PC-3 (cell line): Measurements from ENCODE around the gene PGC. TPM values are rescaled to one million over a fixed set of nuclear protein-coding genes. Genes with fewer than 3 reads are reported as not detected.

ENCODE experiments used
- ATAC-seq: fragments of 200-7000 bp; cut with Tn5 transposase; 2 replicates; pipeline ENCODE4 v1.9.1; 2020; ENCODE audit warnings: mild to moderate bottlenecking, moderate library complexity
- BruUV-seq: library from RNA; stranded (reverse); fragments of 400-500 nt; replicated peaks from 2 replicates; lab custom pipeline; 2021; lab: Mats Ljungman, UMichigan
- CTCF ChIA-PET: fragments of 300-600 bp; sonication (Branson Sonifier 250); formaldehyde crosslinking; loops from one replicate; lab custom pipeline; 2022; ENCODE audit warnings: antibody characterized with exemption; lab: Charles Lee
- POLR2A ChIA-PET: fragments of 300-600 bp; sonication (Branson Sonifier 250); formaldehyde crosslinking; loops from one replicate; lab custom pipeline; 2022; ENCODE audit warnings: antibody characterized with exemption; ENCODE audit not compliant: unreplicated experiment; lab: Charles Lee
- DNase-seq: peaks from one replicate; pipeline ENCODE4 v3.0.0-alpha.2; 2015
- H2AFZ ChIP-seq: fragments of 300-600 bp; sonication (generic); 2 replicates; pipeline ENCODE4 v1.6.0; 2016; ENCODE audit warnings: antibody characterized with exemption, low read length
- H3F3A ChIP-seq: fragments of 300-600 bp; sonication (generic); one replicate; pipeline ENCODE4 v1.6.0; 2017; ENCODE audit warnings: antibody characterized with exemption, low read length, control low read depth, mild to moderate bottlenecking; ENCODE audit not compliant: unreplicated experiment
- H3K27ac ChIP-seq: fragments of 300-600 bp; sonication (generic); 2 replicates; pipeline ENCODE4 v1.5.1; 2016; ENCODE audit warnings: mild to moderate bottlenecking, low read length
- H3K27me3 ChIP-seq: fragments of 300-600 bp; sonication (generic); 2 replicates; pipeline ENCODE4 v1.6.1; 2016; ENCODE audit warnings: low read length, mixed read lengths
- H3K36me3 ChIP-seq: fragments of 300-600 bp; sonication (generic); 2 replicates; pipeline ENCODE4 v1.6.1; 2016; ENCODE audit warnings: low read depth, mixed run types, low read length, mixed read lengths
- H3K4me1 ChIP-seq: fragments of 300-600 bp; sonication (generic); 2 replicates; pipeline ENCODE4 v1.5.1; 2016; ENCODE audit warnings: low read length; ENCODE audit not compliant: insufficient read depth
- H3K4me2 ChIP-seq: fragments of 300-600 bp; sonication (generic); 2 replicates; pipeline ENCODE4 v1.6.0; 2016; ENCODE audit warnings: low read length
- H3K4me3 ChIP-seq: fragments of 300-600 bp; sonication (generic); 2 replicates; pipeline ENCODE4 v1.5.1; 2016; ENCODE audit warnings: mild to moderate bottlenecking, low read length, mixed read lengths
- H3K79me2 ChIP-seq: fragments of 300-600 bp; sonication (generic); 2 replicates; pipeline ENCODE4 v1.6.1; 2017; ENCODE audit warnings: low read length, mixed read lengths
- H3K9ac ChIP-seq: fragments of 300-600 bp; sonication (generic); 2 replicates; pipeline ENCODE4 v1.6.0; 2016; ENCODE audit warnings: mild to moderate bottlenecking, low read length
- H3K9me2 ChIP-seq: fragments of 300-600 bp; sonication (generic); replicated peaks from 2 replicates; pipeline ENCODE4 v1.6.1; 2016; ENCODE audit warnings: mixed run types, low read length, mixed read lengths
- H3K9me3 ChIP-seq: fragments of 300-600 bp; sonication (generic); 2 replicates; pipeline ENCODE4 v1.6.1; 2016; ENCODE audit warnings: low read length, mixed read lengths
- H4K20me1 ChIP-seq: fragments of 300-600 bp; sonication (generic); 2 replicates; pipeline ENCODE4 v1.6.1; 2016; ENCODE audit warnings: low read length, mixed read lengths
- EZH2 ChIP-seq: fragments of 300-600 bp; sonication (generic); IDR thresholded peaks from one replicate; pipeline ENCODE4 v1.6.1; 2017; ENCODE audit warnings: antibody characterized with exemption, mild to moderate bottlenecking, low read length; ENCODE audit not compliant: unreplicated experiment
- EZH2phosphoT487 ChIP-seq: fragments of 300-600 bp; sonication (generic); IDR thresholded peaks from 2 replicates; pipeline ENCODE4 v1.6.1; 2018; ENCODE audit warnings: mild to moderate bottlenecking, antibody characterized with exemption, low read length, borderline replicate concordance
- intact Hi-C: fragments of 100-400 bp; cut with micrococcal nuclease; formaldehyde crosslinking; loops from 2 replicates; pipeline ENCODE4 v1.9.0; 2023
- total RNA-seq: library from RNA; depleted of rRNA; stranded (reverse); fragments of >200 nt; gene quantifications from 2 replicates; pipeline ENCODE4 v1.2.3, GENCODE V29; 2014
- TF ChIP-seq, protein P1 (sequence below): fragments of 300-600 bp; sonication (generic); conservative IDR thresholded peaks from 2 replicates; pipeline ENCODE4 v1.5.1; 2017; ENCODE audit warnings: antibody characterized with exemption, low read depth, mild to moderate bottlenecking, low read length

The PGC gene
- total RNA-seq, 1 experiment from 2014 or later, result not detected

DNA sequence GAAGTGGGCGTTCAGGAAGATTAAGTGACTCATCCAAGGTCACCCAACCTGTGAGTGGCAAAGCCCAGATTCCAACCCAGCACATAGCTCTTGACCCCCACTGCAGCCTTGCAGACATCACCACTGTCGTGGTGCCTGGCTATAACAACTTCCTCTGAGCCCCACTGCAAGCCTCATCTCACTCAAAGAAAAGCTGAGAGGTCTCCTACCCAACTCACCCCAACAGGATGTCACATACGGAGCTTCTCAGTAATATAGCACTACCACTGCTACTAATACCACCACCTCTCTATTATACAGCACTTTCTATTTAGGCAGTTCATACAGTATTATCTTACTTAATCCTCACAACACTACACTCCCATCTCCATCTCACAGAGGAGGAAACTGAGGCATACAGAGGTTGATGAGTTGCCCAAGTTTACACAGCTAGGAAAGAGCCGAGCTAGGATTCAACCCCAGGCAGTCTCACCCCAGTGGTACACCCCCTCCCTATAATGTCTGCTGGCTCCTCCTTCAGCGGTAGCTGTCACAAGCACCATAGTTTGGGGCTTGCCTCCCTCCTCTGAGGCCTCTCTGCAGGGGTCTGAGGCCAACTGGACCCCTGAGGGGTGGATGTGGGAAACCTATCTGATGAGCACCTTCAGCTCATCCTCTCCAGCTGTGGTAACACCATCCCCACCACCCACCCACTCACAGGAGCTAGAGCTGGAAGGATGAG, 31.2 kb downstream of the PGC start:
- no peak overlapping the region for H3K9ac ChIP-seq
- H3K27ac ChIP-seq, result no peak overlapping the region
- no peaks in the 10 kb centered on the region for H3F3A ChIP-seq
- no peak for DNase-seq
- no peaks in the 10 kb centered on the region for H4K20me1 ChIP-seq
- H3K4me1 ChIP-seq, result peaks cover 22% of the 10 kb centered on the region
- H3K9me2 ChIP-seq, result no peaks in the 10 kb centered on the region
- POLR2A ChIA-PET, result no interaction called here
- H3K9me3 ChIP-seq, result no peaks in the 10 kb centered on the region
- H3K4me2 ChIP-seq, result no peak overlapping the region
- no peaks in the 10 kb centered on the region for H3K27me3 ChIP-seq
- no peak overlapping the region for H3K4me3 ChIP-seq
- no peak for ATAC-seq
- CTCF ChIA-PET, result no interaction called here
- no peak overlapping the region for H2AFZ ChIP-seq
- intact Hi-C loops, result no loop called here
- no peaks in the 10 kb centered on the region for H3K79me2 ChIP-seq
- no TSS peak for BruUV-seq
- H3K36me3 ChIP-seq, result no peaks in the 10 kb centered on the region
- TF ChIP-seq EZH2phosphoT487, result no peak
- TF ChIP-seq, protein P1, sequence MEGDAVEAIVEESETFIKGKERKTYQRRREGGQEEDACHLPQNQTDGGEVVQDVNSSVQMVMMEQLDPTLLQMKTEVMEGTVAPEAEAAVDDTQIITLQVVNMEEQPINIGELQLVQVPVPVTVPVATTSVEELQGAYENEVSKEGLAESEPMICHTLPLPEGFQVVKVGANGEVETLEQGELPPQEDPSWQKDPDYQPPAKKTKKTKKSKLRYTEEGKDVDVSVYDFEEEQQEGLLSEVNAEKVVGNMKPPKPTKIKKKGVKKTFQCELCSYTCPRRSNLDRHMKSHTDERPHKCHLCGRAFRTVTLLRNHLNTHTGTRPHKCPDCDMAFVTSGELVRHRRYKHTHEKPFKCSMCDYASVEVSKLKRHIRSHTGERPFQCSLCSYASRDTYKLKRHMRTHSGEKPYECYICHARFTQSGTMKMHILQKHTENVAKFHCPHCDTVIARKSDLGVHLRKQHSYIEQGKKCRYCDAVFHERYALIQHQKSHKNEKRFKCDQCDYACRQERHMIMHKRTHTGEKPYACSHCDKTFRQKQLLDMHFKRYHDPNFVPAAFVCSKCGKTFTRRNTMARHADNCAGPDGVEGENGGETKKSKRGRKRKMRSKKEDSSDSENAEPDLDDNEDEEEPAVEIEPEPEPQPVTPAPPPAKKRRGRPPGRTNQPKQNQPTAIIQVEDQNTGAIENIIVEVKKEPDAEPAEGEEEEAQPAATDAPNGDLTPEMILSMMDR, result no peak
- no peak for TF ChIP-seq EZH2

DNA sequence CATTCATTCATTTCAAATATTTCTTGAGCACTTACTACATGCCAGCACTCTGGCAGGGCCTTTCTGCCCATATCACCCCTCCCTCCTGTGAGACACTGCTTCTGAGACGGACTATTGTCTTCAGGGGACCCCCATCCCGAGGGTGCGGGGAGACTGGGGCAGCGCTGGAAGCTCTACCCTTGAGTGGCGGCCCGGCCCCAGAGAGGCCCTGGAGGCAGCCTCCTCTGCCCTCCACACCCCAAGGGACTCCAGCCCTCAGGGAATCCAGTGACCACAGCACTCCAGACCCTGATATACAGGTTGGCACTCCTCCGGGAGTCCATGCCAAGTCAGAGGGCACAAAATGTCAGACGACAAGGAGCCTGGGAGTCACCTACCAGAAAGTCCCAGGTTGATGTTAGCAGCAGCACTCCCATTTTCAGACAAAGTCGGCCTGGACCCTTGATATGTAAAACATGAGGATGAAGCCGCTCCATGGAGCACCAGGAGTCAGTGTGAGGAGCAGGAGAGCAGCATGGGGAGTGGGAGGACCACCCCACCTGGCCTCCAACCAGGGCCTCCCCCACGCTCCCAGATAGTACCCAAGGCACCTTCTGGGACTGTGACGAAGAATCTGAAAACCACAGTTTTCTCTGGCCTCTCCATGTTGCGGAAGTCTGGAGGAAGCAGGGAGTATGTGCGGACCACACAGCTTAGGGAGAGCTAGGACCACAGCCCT, 32.5 kb downstream of the PGC start:
- intact Hi-C loops, result no loop called here
- H3K4me3 ChIP-seq, result no peak overlapping the region
- no peaks in the 10 kb centered on the region for H3K79me2 ChIP-seq
- DNase-seq, result no peak
- TF ChIP-seq EZH2, result no peak
- no peak overlapping the region for H3K9ac ChIP-seq
- BruUV-seq, result no TSS peak
- ChIA-PET POLR2A (no interaction called here), CTCF (no interaction called here)
- no peak overlapping the region for H3K4me2 ChIP-seq
- ATAC-seq, result no peak
- H3F3A ChIP-seq, result no peaks in the 10 kb centered on the region
- no peak overlapping the region for H3K27ac ChIP-seq
- H3K36me3 ChIP-seq, result no peaks in the 10 kb centered on the region
- H3K9me2 ChIP-seq, result no peaks in the 10 kb centered on the region
- H3K9me3 ChIP-seq, result no peaks in the 10 kb centered on the region
- no peaks in the 10 kb centered on the region for H4K20me1 ChIP-seq
- H3K4me1 ChIP-seq, result peaks cover 22% of the 10 kb centered on the region
- no peaks in the 10 kb centered on the region for H3K27me3 ChIP-seq
- no peak overlapping the region for H2AFZ ChIP-seq

DNA sequence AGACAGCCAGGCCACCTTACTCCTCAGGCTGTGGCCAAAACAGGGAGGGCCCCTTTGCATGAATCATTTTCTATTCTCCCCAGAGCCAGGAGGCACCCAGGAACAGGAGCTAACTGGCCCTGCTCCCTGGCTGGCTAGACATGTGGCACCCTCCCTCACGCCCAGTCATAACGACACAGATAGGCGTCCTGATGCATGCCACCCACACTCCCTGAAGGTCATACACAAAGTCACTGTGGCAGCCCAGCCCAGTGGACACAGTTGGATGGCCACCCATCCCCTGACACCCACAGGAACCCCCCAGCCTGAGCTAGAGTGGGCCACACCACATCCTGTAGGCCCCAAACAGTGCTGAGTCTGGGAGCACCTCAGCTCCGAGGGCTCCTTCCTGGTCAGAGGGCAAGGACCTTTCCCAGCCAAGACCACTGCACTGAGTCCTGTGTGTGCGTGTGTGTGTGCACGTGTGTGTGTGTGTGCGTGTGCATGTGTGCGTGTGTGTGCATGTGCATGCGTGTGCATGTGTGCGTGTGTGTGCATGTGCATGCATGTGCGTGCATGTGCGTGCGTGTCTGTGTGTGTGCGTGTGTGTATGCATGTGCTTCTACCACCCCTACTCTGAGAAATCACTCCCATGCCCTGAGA, 33.4 kb downstream of the PGC start:
- H3K9me3 ChIP-seq, result no peaks in the 10 kb centered on the region
- no peak overlapping the region for H2AFZ ChIP-seq
- H3K27ac ChIP-seq, result no peak overlapping the region
- H3K4me2 ChIP-seq, result peak overlapping the region; percentile 56
- POLR2A ChIA-PET, result no interaction called here
- CTCF ChIA-PET, result interaction anchor here (0.6 kb wide), 1 partner anchor 526 kb away, joined by 4 read pairs; no protein-coding TSS in a partner anchor
- H3K4me3 ChIP-seq, result no peak overlapping the region
- H3K79me2 ChIP-seq, result no peaks in the 10 kb centered on the region
- H3K27me3 ChIP-seq, result no peaks in the 10 kb centered on the region
- DNase-seq (no peak), ATAC-seq (peak; percentile 70)
- intact Hi-C loops, result no loop called here
- H3K36me3 ChIP-seq, result no peaks in the 10 kb centered on the region
- no peak for TF ChIP-seq EZH2
- TF ChIP-seq EZH2phosphoT487, result no peak
- TF ChIP-seq, protein P1, result no peak
- H3K4me1 ChIP-seq, result peaks cover 22% of the 10 kb centered on the region
- H3F3A ChIP-seq, result no peaks in the 10 kb centered on the region
- BruUV-seq, result no TSS peak
- H3K9me2 ChIP-seq, result no peaks in the 10 kb centered on the region
- H3K9ac ChIP-seq, result no peak overlapping the region
- H4K20me1 ChIP-seq, result no peaks in the 10 kb centered on the region
